Measurements from ENCODE around the gene KLHL22.

KLHL22 gene

GRCh38 chr22:20503816-20504215 lies 8.2 kb upstream of the KLHL22 start:
- Histone ChIP-seq H4K20me1 (peaks cover 0 to 12% (median 3%) of the 10 kb centered on the region in 11 experiments; a peak in 12 of 22 replicates), H3K9me3 (replicated peaks in 1 of 11) (no peaks in the 10 kb centered on the region), H3K27ac (no peak overlapping the region), H3K4me3 (no peak overlapping the region), H3K9ac (no peak overlapping the region), H3K36me3 (peaks cover 0 to 20% (median 0%) of the 10 kb centered on the region in 11 experiments; a peak in 4 of 22 replicates), H3K4me2 (no peak overlapping the region), H3K27me3 (no peaks in the 10 kb centered on the region), H3K4me1 (peaks cover 2 to 10% (median 9%) of the 10 kb centered on the region in 10 experiments; a peak in 17 of 20 replicates)
- no peak for TF ChIP-seq Cebpa-rat (IDR thresholded peaks at IDR 0.05)

GRCh38 chr22:20499769-20500168 lies 4.2 kb upstream of the KLHL22 start:
- peaks cover 5 to 20% (median 17%) of the 10 kb centered on the region in 10 experiments; a peak in 19 of 20 replicates for H3K4me1 ChIP-seq
- H3K27me3 ChIP-seq: no peaks in the 10 kb centered on the region
- no peaks in the 10 kb centered on the region for H3K9me3 ChIP-seq (replicated peaks in 1 of 11)
- H3K27ac ChIP-seq: no peak overlapping the region
- peaks cover 0 to 14% (median 0%) of the 10 kb centered on the region in 11 experiments; a peak in 3 of 22 replicates for H4K20me1 ChIP-seq
- no peak overlapping the region for H3K4me2 ChIP-seq
- TF ChIP-seq Cebpa-rat (IDR thresholded peaks at IDR 0.05): no peak
- no peak overlapping the region for H3K9ac ChIP-seq
- H3K36me3 ChIP-seq: peaks cover 0 to 20% (median 0%) of the 10 kb centered on the region in 11 experiments; a peak in 4 of 22 replicates
- no peak overlapping the region for H3K4me3 ChIP-seq

DNA sequence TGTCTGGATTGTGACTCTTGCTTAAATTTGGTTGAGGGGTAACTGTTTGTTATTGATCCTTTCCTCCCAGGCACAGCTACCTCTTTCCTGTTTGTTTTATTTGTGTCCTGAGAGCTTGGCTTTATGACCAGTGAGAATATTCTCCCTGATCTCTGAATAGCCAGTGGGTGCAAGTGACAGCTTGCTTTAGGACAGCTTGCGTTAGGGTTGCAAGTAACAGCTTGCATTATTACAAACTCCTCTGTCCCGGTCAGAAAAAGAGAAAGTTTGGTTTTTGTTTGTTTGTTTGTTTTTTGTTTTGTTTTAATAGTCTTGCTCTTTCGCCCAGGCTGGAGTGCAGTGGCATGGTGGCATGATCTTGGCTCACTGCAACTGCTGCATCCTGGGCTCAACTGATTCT lies 3.3 kb upstream of the KLHL22 start:
- peaks cover 11 to 28% (median 25%) of the 10 kb centered on the region in 10 experiments for H3K4me1 ChIP-seq
- H3K9ac ChIP-seq: peak overlapping the region in 1 of 11 experiments; percentile 59; a peak in 1 of 22 replicates
- TF ChIP-seq Cebpa-rat (IDR thresholded peaks at IDR 0.05): no peak
- no peaks in the 10 kb centered on the region for H3K27me3 ChIP-seq
- peaks cover 0 to 20% (median 0%) of the 10 kb centered on the region in 11 experiments; a peak in 4 of 22 replicates for H3K36me3 ChIP-seq
- peaks cover 0 to 20% (median 5%) of the 10 kb centered on the region in 11 experiments; a peak in 7 of 22 replicates for H4K20me1 ChIP-seq
- H3K4me2 ChIP-seq: no peak overlapping the region
- no peaks in the 10 kb centered on the region for H3K9me3 ChIP-seq (replicated peaks in 1 of 11)
- H3K27ac ChIP-seq: no peak overlapping the region
- H3K4me3 ChIP-seq: no peak overlapping the region

DNA sequence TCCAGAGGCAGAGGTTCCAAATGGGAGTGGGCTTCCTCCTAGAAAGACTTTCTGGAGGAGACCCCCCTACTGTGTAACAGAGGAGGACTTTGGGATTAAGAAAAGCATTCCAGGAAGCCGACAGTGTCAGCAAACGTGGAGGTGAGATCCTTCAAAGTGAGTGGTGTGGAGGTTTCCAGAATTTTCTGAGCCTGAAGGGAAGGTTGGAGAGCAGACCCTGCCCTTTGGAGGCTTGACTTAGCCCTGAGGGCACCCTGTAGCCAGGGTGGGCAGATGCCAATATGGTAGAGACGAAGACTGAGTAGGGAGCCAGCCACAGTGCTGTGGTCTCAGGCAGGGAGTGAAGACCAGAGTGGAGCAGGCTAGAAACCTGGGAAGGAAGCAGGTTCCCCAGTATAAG lies 1.8 kb upstream of the KLHL22 start:
- no peak for TF ChIP-seq Cebpa-rat (IDR thresholded peaks at IDR 0.05)
- no peaks in the 10 kb centered on the region for H3K27me3 ChIP-seq

DNA sequence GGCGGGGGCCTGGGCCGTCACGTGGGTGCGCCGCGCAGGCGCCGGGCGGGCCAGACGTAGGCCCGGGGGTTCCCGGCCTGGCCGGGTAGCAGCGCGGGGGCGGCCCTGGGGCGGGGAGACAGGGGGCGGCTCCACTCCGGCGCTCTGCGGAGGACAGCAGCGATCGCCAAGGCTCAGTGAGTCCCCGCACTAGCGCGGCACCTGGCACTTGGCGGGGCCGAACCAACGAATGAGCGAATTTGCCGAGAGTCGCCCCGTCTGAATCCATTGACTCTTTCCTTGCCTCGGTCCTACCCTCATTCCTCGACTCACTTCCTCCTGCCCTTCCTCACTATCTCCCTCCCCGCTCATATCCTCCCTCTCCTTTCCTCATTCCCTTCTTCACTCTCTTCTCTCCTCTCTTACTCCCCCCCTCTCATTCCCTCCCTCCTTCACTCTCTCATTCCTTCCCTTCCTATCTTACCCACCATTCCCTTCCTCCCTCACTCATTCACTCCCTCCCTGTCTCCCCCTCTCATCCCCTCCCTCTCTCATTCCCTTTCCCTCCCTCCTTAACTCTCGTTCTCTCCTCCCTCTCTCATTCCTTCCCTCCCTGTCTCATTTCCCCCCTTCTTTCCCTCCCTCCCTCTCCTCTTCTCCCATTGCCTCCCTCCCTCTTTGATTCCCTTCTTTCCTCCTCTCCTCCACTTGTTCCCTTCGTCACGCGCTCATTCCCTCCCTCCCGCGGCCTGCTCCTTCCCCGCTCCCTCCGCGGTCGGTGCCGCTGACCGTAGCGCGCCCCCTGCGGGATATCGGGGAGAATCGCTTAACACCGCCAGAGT lies 476 bp upstream of the KLHL22 start:
- Histone ChIP-seq H3K27ac (peak overlapping the region; percentile 46 to 90 (median 85); a peak in 21 of 22 replicates), H3K27me3 (no peaks in the 10 kb centered on the region), H3K36me3 (peaks cover 0 to 16% (median 0%) of the 10 kb centered on the region in 11 experiments; a peak in 4 of 22 replicates), H3K4me1 (peaks cover 20 to 38% (median 34%) of the 10 kb centered on the region in 10 experiments), H4K20me1 (peaks cover 3 to 47% (median 29%) of the 10 kb centered on the region in 11 experiments; a peak in 17 of 22 replicates), H3K4me2 (peak overlapping the region; percentile 85 to 100 (median 97)), H3K4me3 (peak overlapping the region; percentile 72 to 88 (median 78)), H3K9ac (peak overlapping the region; percentile 83 to 94 (median 90)), H3K9me3 (replicated peaks in 1 of 11) (no peaks in the 10 kb centered on the region)
- no peak for TF ChIP-seq Cebpa-rat (IDR thresholded peaks at IDR 0.05)

More for the DNA sequence above, 1.8 kb upstream of the KLHL22 start:
- H3K9me3 ChIP-seq (replicated peaks in 1 of 11): no peaks in the 10 kb centered on the region
- H3K9ac ChIP-seq: peak overlapping the region in 3 of 11 experiments; percentile 9 to 48 (median 30); a peak in 2 of 22 replicates
- peaks cover 0 to 20% (median 0%) of the 10 kb centered on the region in 11 experiments; a peak in 4 of 22 replicates for H3K36me3 ChIP-seq
- peaks cover 0 to 33% (median 19%) of the 10 kb centered on the region in 11 experiments; a peak in 11 of 22 replicates for H4K20me1 ChIP-seq
- H3K4me3 ChIP-seq: no peak overlapping the region
- H3K27ac ChIP-seq: no peak overlapping the region
- H3K4me2 ChIP-seq: peak overlapping the region in 5 of 11 experiments; percentile 5 to 100 (median 92); a peak in 6 of 22 replicates
- peaks cover 20 to 38% (median 34%) of the 10 kb centered on the region in 10 experiments for H3K4me1 ChIP-seq

DNA sequence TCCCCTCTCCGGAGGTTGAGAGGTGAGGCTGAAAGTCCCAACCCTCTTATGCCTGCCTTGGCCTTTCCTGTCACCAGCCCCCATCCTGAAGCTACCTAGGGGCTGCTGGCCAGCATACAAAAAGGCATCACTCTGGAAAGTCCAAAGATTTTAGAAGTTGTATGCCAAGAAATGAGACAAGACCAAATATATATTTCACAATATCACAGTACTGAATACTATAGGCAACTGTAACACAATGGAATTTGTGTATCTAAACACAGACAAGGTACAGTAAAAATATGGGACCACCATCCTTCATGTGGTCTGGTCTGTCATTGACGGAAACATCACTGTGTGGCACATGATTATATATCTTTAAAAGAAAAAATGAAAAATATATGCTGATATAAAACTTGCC lies 4.2 kb downstream of the KLHL22 start:
- H3K4me2 ChIP-seq: no peak overlapping the region
- H3K27ac ChIP-seq: no peak overlapping the region
- H3K36me3 ChIP-seq: peaks cover 11 to 20% (median 17%) of the 10 kb centered on the region in 11 experiments
- peaks cover 14 to 75% (median 56%) of the 10 kb centered on the region in 11 experiments; a peak in 18 of 22 replicates for H4K20me1 ChIP-seq
- H3K9me3 ChIP-seq (replicated peaks in 1 of 11): no peaks in the 10 kb centered on the region
- no peaks in the 10 kb centered on the region for H3K27me3 ChIP-seq
- no peak overlapping the region for H3K4me3 ChIP-seq
- no peak overlapping the region for H3K9ac ChIP-seq
- peak in 2 of 11 experiments; percentile 27 to 41; a peak in 1 of 22 replicates for TF ChIP-seq Cebpa-rat (IDR thresholded peaks at IDR 0.05)
- peaks cover 16 to 25% (median 21%) of the 10 kb centered on the region in 10 experiments for H3K4me1 ChIP-seq

DNA sequence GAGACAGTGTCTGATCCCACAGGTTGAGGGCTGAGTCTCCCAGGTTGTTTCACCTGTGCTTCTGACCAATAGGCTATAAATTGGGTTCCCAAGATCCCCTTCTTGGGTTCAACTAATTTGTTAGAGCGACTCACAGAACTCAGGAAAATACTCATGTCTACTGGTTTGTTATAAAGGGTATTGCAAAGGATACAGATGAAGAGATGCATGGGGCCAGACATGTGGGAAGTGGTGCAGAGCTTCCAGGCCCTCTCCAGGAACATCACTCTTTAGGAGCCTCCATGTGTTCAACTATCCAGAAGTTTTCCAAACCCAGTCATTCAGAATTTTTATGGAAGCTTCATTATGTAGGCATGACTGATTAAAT lies 4.7 kb downstream of the KLHL22 start:
- H3K36me3 ChIP-seq: peaks cover 11 to 20% (median 17%) of the 10 kb centered on the region in 11 experiments

GRCh38 chr22:20490183-20490940 lies 5.2 kb downstream of the KLHL22 start:
- no peak for TF ChIP-seq Cebpa-rat (IDR thresholded peaks at IDR 0.05)
- H3K4me1 ChIP-seq: peaks cover 16 to 25% (median 21%) of the 10 kb centered on the region in 10 experiments
- no peak overlapping the region for H3K27ac ChIP-seq
- no peak overlapping the region for H3K4me2 ChIP-seq
- H4K20me1 ChIP-seq: peaks cover 14 to 80% (median 56%) of the 10 kb centered on the region in 11 experiments; a peak in 18 of 22 replicates
- no peaks in the 10 kb centered on the region for H3K27me3 ChIP-seq
- H3K9me3 ChIP-seq (replicated peaks in 1 of 11): no peaks in the 10 kb centered on the region
- H3K4me3 ChIP-seq: no peak overlapping the region
- peaks cover 11 to 20% (median 18%) of the 10 kb centered on the region in 11 experiments for H3K36me3 ChIP-seq
- H3K9ac ChIP-seq: no peak overlapping the region

More for the DNA sequence above, 4.7 kb downstream of the KLHL22 start:
- H3K4me2 ChIP-seq: no peak overlapping the region
- H3K27me3 ChIP-seq: no peaks in the 10 kb centered on the region
- H3K9me3 ChIP-seq (replicated peaks in 1 of 11): no peaks in the 10 kb centered on the region
- H3K4me1 ChIP-seq: peaks cover 16 to 25% (median 21%) of the 10 kb centered on the region in 10 experiments
- no peak overlapping the region for H3K4me3 ChIP-seq
- TF ChIP-seq Cebpa-rat (IDR thresholded peaks at IDR 0.05): no peak
- no peak overlapping the region for H3K27ac ChIP-seq
- no peak overlapping the region for H3K9ac ChIP-seq
- H4K20me1 ChIP-seq: peaks cover 14 to 79% (median 56%) of the 10 kb centered on the region in 11 experiments; a peak in 18 of 22 replicates

All from BLaER1 treated with 17β-estradiol and CSF1 and Interleukin-3, amounts not matched to agents 10 nM and 100 nM (cell line).